Esophagus squamous epithelium (tissue), 4 donors: ENCODE results near the gene CACNB1.

ENCODE experiments used
- CTCF ChIP-seq, 6 experiments: fragments of 450-650 bp in 4 of 6; fragments of 200-600 bp in 2 of 6; sonication (generic) in 2 of 6; IDR thresholded peaks; one replicate each; pipeline ENCODE4 v1.5.1; 2016 to 2019; ENCODE audit warnings: antibody characterized with exemption in 6 of 6, mild to moderate bottlenecking in 4 of 6, moderate library complexity in 4 of 6
- POLR2A ChIP-seq, 4 donors: fragments of 450-650 bp; IDR thresholded peaks; one replicate each; pipeline ENCODE4 v1.6.1; 2017; ENCODE audit warnings: antibody characterized with exemption in 4 of 4, mild to moderate bottlenecking in 4 of 4, moderate library complexity in 3 of 4

- no peak for TF ChIP-seq CTCF (IDR thresholded peaks at IDR 0.05)
- TF ChIP-seq POLR2A (IDR thresholded peaks at IDR 0.05) = no peak
These were observed 20.4 kb upstream of the CACNB1 start for GRCh38 chr17:39217734-39218369.
